GM18526 (cell line): ENCODE data around the gene TF.

Experiments used
- POLR2A ChIP-seq: IDR thresholded peaks from 3 replicates; pipeline ENCODE4 v1.6.1; 2011; ENCODE audit not compliant: insufficient read length; ENCODE audit errors: extremely low read depth

Gene TF

DNA sequence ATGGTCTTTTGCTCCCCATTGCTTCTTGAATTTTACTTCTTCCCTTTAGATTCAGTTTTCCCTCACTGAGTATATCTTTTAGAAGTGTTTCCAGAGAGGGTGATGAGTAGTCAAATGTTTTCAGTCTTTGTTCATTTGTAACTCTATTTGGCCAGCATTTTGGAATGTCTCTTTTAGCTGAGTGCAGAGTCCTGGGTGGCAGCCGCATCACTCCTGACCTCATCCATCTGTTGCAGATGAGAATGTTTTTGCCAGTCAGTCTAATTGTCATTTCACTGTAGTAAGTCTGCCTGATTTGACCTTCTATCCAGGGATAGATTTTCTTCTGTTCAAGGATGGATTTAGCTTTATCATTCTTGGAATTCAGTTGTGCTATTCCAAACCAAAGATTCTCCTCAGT, 66.7 kb downstream of the TF start:
- TF ChIP-seq POLR2A: no peak

DNA sequence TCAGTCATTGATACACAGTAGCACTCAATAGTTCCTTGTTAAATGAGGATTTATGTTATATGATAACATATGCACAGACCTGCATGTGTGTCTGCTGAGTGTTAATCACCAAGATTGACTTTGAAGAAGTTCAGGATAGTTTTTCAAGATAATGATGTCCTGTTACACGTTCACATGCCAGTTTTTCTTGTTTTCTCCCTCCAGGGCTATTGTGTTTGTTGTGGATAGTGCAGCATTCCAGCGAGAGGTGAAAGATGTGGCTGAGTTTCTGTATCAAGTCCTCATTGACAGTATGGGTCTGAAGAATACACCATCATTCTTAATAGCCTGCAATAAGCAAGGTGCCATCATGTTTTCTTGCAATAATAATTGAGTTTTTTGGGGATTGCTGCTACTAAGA, 69.2 kb downstream of the TF start:
- no peak for TF ChIP-seq POLR2A

DNA sequence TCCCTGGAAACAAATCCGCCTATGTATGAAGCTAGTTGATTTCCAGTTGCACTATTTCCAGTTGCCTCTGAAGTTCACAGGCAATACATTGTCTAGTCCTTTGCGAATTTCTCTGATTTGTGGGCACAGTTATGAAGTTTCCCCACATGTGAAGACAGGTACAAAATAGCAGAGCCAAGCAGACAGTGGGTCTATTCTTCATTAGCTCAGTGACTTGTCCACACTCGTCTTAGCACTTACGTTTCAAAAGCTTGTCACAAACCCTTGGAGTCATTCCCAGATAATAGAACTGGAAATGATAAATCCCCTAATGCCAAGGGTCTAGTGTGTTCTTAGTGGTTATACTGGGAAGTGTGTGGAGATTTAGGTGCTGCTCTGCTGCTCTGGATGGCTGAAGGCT, 73.9 kb downstream of the TF start:
- TF ChIP-seq POLR2A: no peak

DNA sequence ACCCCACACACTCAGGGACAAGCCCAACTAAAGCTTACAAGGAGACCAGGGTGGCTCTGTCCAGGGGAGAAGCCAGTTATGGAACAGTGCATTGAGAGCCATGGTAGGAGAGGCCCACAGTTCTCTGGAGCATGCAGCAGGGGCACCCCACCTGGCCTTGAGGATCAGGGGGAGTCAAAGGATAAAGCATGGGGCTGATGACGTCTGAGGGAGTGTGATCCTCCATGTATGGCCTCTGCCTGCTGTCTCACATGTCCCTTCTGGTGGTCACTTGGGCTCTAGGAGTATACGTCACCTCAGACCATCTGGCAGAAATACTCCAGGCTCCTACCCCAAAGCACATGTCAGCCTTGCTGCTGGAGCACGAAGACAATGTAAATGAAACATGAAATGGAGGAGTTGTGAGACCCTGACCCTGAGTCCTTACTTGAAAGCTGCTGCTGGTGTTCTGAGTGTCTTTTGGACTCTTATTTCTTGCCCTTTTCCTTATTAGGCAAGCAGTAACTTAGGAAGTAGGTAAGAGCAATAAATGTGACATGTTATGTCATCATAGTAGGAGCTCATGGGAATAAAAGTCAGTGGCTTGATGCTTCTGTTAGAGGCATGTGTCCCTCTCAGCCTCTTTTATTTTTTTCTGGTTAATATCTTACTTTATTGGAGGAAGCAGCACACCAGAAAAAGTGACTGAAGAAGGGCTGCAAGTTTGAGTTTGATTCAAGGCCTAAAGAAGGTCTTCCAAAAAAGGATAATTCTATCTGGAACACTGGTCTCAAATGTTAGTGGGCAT, 74.9 kb downstream of the TF start:
- no peak for TF ChIP-seq POLR2A

DNA sequence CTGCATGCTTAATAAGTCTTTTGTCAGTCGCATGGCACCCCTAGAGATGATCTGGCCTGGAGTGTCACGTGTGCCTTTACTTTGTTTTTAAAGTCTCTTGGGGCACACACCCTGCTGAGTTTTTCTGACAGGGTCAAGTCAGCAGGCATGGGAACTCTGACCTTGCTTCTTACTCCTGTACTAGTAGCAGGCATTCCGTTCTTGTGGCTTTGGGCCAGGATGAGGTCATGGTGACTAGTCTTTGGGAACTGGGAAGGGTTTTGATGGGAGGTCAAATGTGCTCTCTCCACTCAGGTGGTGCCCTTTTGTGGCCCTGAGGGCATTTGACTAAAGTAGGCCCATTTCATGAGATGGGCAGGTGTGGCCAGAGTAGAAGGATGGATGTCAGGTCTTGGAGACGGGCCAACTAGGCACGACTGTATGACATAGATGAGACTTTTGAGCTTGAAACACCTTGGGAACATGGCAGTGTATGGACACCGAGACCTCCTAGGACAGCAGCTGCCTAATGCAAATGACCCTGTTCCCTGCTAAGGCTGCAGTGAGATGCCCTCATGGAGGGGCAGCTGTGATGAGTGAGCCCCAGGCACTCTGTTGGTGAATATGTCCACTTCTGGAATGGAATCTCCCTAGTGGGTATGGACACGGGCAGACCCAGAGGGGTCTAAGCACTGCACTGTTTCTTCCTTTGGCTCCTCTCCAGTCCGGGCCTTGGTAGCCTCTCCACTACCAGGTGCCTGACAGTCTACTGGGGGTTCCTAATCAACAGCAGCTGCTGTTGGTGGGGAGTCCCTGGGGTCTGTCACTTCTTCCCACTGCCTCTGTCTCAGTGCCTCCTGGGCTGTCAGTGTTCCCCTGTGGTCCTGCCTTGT, 75.8 kb downstream of the TF start:
- no peak for TF ChIP-seq POLR2A

DNA sequence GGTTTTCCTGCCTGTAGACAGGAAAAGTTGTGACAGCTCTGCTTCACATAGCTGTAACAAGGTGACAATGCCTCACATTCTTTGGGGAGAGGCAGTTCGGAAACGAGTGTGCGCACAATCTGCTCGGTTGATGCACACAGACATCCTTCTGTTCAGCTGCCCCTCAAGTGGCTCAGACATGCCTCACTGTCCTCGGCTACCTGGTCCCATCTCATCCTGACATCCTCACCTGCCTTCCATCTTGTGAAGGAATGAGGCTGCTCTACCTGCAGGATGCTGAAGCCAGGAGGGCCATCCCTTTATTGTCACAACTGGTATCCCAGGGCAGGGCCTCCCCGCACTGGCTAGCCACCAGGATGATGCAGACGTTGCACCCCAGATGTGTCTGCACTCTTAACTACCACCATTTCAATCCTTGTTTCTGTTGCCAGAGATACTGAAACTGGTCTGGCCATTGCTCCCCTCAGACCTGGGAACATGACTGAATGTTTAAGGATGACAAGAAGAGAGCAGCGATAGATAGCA, 78.8 kb downstream of the TF start:
- no peak for TF ChIP-seq POLR2A

DNA sequence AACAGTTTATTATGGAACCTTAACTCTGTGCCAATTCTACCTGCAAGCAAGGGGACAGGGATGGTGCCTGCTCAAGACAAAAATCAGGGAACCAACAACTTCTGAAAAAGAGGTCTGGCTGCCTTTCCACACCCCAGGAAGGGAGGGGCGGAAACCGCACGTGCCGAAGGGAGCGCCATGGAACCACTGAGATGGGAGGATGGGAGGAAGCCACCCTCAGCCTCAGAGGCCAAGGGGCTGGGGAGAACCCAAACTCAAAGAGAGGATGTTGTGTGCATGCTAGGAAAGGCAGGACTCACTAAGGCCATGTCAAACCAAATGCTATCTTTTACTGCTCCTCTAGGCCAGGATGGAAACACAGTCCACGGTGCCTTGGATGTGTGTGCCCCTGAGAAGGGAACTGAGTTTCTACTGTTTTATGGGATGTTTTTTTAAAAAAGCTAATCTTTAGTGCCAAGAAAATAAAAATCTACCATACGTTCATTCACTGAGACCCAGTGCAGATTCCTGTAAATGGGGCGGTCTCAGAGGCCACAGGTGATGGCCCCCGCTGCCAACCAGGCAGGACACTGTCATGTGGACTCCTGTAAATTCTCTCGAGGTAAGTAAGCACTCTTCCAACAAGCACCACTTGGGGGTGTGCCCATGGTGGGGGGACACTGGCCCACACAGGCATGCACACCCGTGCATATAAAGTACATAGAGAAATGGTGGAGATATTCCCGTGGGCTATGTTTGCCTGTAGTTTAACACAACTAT, 80.0 kb downstream of the TF start:
- no peak for TF ChIP-seq POLR2A

DNA sequence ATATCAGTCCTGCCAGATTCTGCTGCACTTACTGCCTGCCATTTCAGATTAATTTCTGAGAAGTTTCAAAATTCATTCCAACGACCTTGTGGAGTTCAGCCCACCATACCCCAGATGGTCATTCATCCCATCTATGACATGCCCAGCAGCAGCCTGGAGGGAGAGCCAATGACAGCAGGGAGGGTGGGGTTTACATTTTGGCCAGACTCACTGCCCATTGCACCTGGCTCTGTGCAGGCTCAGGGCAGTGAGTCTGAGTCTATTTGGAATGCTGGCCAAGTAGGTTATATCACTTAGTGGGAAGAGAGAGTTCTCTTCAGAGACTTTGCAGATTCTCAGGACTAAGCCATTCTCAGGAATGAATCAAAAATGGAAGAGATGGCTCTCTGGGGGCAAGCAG, 80.9 kb downstream of the TF start:
- TF ChIP-seq POLR2A: no peak

DNA sequence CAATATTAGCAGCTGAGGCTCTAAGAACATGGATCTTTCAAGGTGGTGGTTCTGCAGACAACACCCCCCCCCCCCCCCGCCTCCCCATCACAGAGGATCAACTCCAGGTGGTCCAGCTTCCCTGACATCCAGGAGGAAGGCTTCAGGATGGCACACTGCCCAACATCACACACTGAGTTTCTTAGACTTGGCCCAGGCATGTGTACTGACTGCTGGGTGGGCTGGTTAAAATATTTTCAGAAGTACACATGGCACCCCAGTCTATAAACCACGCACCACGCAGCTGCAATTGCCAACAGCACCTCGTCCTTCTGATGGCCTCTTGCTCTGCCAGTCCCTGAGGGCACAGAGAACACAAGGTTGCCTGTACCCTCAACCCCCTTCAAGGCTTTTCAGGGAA, 81.5 kb downstream of the TF start:
- TF ChIP-seq POLR2A: no peak

DNA sequence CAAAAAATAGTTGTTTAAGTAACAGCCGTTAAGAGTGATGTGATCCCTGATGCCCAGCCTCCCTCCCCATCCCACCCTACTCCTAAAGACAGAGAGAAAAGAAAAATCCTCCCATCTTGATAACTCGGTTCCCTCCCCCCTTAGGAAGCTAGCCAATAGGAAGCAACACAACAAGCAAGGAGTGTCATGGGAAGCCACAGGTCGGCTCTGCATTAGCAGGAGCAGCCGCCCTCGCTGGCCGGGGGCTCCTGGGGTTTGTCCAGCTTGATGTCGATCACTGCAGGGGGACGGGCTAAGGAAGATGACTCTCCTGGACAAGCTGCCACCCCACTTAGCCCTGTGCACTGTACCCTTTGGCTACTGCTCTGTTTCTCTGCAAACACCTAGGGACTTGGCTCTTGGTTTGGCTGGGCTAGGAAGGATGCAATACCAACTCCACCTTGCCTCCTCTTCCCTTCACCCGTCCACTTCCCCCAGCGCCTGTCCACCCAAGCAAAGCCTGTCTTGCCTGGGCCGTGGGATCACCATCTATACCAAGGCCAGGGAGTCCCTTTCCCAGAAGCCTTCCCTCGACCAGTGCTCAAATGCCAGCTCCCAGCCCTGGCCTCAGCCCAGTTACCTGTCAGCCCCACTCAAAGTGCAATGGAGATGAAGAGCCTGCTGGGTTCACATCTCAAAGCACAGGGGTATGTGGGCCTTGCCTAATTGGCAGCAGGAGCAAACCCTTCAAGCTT, 82.5 kb downstream of the TF start:
- no peak for TF ChIP-seq POLR2A

DNA sequence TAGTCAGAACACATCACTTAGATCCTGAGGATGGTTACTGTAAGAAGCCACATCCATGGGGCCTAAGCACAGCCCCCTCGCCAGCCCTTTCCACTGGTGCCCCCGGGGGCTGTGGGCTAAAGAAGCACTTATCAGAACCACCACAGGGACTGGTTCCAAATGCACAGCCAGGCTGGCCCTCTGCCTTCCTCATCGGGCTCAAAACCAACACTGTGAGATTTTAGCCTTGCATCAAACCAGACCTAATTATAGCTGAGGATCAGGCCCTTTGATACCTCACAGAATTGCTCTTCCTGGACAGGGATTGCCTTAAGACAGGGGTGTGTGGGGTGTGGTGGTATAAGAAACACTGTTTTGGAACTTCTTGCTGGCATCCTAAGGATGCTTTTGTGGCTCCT, 83.1 kb downstream of the TF start:
- TF ChIP-seq POLR2A: no peak

DNA sequence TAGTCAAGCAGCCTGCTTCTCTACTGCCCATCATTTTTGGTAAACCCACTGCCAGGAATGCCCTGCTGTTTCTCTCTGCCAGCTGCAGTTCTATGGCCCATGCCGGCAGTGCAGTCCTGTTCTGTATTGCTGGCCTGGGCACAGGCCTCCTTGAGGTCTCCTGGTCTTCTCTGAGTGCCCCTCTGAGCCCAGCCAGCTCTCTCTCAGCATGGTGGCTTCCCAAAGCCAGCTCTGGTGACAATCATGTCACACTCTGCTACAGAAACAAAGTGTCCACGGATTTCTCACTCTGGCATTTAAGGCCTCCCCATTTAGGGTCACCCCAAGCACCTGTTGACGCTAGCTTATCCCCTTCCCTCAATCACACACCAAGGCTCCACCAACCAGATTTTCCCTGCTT, 83.9 kb downstream of the TF start:
- no peak for TF ChIP-seq POLR2A

DNA sequence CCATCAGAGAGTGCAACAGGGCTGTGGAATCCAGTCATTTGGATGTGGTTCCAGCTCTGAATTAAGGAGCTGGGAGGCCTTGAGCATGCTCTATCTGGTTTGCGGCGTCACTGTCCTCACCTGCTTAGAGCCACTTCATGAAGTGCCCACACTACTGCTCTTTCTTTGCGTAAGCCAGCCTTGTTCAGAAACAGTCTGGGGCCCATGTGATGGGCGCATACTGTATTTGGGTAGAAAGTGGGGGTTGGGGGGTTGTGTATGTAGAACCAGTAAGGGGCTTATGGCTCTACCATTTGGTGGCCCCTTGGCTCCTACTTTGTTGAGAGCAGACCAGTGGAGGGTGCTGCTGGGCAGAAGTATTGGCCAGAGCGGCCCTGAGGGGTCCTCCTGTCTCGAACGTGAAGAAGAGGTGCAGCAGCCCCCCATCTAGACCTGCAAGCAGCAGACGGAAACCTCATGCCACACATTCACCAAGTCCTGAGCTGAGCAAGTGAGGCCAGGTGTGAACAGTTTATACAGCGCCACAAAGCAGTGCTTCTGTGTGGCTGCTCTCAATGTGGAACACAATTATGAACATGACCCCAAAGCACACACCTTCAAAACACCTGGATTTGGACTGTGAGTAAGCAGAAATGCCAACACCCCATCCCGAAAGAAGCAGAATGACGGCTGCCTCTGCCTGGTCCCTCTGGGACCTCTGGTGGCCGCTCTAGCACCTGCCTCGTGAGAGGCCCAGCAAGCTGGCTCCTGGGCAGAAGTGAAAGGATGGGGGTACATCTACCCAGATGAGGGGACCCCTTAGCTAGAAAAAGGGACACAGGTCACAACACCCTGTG, 86.0 kb downstream of the TF start:
- no peak for TF ChIP-seq POLR2A

DNA sequence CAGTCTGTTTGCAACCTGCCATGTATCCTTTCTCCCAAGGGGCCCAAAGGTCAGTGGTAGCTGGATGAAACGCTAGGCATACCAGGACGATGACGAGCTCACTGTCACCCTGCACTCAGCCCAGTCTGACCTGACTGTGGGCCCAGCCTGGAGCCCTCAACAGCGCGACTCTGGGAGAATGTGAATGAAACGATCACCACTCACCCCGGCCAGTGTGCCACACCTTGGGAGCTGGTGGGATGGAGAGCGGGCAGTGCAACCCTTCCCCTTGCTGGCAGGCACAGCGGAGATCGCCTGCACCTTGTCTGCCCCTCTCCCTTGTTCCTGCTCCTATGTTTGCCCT, 86.6 kb downstream of the TF start:
- no peak for TF ChIP-seq POLR2A
